Kidney capillary endothelial cell (primary cell): ENCODE measurements around the gene LST1.
A peak's percentile ranks its signal among the peaks of the same experiment; 100 is the strongest.

Source experiments
- DNase-seq: peaks from one replicate; pipeline ENCODE4 v3.0.0-alpha.2; 2018; ENCODE audit warnings: low spot score

LST1 gene

DNA sequence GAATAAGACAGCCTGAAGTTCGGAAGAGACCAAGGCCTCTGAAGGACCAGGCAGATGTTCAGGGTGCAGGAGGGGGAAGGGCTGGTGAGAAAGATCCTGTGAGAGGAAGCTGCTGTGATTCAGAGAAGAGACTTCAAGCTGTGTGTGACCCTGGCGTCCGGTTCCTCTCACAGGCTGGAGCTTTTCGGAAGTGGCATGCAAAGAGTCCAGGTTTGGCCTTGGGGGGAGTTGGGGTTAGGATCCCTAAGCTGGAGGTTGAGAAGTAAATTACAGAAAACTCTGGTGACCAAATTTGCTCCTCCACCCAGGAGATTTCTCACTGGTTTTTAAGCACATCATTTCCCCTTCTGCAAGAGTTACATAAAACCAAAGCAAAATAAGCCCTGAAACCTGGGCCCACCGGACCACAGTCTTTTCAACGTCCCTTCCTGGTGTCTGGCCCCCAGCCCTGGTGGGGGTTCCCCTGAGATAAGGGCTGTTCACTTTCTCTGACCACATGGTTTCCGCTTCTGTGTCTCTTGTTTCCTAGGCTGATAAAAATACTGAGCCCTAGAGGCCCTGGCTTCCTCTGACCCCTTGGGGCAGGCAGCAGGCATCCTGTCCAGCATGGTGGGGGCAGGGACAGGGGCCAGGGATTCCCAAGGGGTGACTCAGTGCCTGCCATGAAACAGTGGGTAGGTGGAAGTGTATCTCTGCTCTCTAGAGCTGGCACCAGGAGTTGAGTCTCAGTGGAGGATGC, 25.9 kb upstream of the LST1 start:
- DNase-seq, result peak; percentile 98

DNA sequence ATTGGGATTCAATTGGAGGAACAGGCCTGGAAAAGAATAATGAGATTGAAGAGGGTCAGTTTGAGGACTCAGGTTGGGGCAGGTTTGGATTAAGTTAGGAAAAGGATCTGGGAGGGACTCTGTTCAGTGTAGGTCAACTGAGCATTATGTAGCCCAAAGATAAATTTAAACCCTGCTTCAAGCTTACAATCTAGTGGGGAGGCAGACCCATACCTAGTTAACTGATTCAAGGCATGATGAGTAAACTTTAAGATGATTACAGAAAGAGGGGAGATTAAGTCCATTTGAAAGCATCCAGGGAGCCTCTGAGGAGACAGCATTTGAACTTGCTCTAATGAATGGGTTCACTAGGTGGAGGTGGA, 25.4 kb upstream of the LST1 start:
- no peak for DNase-seq

DNA sequence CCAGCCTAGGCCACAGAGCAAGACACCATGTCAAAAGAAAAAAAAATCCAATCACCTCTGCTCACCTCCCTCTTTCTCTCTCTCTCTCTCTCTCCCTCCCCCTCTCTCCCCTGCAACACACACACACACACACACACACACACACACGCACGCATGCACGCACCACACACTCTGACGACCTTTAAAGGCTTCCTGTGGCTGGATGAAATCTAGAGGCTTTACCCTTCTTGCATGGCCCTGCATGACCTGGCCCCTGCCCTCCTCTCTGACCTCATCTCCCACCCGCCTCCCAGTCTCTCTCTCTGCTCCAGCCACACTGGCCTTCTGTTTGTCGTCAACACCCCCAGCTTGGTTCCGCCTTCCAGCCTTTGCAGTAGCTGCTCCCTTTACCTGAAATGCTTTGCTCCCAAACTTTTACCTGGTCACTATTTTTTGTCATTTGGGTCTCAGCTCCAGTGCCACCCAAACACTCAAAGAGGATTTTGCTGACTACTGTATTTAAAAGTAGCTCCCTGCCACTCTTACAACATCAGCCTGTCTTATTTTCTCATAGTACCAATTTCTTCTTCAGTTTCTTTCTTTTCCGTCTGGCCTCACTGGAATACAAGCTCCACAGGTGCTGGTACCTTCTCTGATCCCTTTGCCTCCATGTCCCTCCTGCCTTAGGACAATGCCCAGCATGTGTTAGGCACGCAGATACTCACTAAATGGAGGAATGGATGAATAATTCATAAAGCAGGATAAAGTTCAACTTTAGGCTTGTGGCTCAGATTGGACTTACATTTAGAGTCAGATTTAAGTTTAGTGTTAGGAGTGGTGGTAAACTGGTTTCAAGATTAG, 18.3 kb upstream of the LST1 start:
- DNase-seq, result no peak

DNA sequence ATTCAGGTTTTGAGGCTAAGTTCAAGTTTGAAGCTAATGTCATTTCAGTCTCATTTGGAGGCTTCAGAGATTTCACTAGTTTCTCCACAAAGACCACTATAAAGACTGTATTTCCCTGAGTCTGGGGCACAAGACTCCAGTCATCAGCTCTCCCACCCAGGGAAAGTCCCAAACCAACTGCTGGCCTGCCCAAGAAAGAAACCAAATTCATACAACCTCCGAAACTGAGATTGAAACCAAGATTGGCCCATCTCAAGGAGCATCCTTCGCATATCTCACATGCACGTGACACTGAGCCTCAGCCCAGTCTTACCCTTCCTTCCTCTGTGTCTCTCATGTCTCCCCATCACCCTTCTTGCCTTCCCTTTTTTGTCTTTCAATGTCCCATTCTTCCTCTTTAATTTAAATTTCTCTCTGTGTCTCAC, 17.5 kb upstream of the LST1 start:
- no peak for DNase-seq

DNA sequence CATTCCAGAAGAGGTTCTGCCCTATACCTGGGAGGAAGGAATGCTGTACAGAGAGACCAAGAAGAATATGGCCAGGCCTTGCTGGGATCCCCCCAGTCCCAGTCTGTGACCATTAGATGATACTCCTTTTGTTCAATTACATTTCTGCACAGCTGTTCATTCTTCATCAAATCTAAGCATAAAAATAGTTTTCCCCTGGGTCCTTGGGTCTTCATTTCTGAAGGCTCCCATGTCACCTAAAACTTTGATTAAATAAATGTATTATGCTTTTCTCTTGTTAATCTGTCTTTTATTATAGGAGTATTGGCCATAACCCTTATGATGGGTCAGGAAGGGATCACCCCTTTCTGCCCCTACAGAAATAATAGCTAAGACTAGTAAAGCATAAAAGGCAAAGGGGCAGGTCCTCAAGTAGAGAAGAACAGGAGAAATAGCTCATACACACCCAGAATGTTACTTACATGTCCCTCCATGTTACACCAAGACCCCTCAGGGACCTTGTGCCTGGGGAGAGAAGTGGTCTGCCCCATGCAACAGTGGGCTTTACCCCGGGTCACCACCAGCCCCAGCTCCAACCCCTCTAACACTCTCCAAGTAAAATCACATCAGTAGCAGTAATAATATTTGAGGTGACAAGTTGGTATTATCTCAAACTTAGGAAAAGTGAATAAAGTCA, 16.1 kb upstream of the LST1 start:
- DNase-seq, result no peak

DNA sequence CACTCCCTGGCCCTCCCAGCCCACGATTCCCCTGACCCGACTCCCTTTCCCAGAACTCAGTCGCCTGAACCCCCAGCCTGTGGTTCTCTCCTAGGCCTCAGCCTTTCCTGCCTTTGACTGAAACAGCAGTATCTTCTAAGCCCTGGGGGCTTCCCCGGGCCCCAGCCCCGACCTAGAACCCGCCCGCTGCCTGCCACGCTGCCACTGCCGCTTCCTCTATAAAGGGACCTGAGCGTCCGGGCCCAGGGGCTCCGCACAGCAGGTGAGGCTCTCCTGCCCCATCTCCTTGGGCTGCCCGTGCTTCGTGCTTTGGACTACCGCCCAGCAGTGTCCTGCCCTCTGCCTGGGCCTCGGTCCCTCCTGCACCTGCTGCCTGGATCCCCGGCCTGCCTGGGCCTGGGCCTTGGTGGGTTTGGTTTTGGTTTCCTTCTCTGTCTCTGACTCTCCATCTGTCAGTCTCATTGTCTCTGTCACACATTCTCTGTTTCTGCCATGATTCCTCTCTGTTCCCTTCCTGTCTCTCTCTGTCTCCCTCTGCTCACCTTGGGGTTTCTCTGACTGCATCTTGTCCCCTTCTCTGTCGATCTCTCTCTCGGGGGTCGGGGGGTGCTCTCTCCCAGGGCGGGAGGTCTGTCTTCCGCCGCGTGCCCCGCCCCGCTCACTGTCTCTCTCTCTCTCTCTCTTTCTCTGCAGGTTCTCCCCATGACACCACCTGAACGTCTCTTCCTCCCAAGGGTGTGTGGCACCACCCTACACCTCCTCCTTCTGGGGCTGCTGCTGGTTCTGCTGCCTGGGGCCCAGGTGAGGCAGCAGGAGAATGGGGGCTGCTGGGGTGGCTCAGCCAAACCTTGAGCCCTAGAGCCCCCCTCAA, 13.8 kb upstream of the LST1 start, which contains the start of gene LTA:
LTA (plus strand) TSS at position 249 of the 871 bp plus-strand sequence; CDS start at position 703, 454 bp downstream.
- no peak for DNase-seq

- DNase-seq, result no peak
These were observed 12.6 kb upstream of the LST1 start for GRCh38 chr6:31573239-31574105.

DNA sequence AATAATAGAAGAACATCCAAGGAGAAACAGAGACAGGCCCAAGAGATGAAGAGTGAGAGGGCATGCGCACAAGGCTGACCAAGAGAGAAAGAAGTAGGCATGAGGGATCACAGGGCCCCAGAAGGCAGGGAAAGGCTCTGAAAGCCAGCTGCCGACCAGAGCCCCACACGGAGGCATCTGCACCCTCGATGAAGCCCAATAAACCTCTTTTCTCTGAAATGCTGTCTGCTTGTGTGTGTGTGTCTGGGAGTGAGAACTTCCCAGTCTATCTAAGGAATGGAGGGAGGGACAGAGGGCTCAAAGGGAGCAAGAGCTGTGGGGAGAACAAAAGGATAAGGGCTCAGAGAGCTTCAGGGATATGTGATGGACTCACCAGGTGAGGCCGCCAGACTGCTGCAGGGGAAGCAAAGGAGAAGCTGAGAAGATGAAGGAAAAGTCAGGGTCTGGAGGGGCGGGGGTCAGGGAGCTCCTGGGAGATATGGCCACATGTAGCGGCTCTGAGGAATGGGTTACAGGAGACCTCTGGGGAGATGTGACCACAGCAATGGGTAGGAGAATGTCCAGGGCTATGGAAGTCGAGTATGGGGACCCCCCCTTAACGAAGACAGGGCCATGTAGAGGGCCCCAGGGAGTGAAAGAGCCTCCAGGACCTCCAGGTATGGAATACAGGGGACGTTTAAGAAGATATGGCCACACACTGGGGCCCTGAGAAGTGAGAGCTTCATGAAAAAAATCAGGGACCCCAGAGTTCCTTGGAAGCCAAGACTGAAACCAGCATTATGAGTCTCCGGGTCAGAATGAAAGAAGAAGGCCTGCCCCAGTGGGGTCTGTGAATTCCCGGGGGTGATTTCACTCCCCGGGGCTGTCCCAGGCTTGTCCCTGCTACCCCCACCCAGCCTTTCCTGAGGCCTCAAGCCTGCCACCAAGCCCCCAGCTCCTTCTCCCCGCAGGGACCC, 11.7 kb upstream of the LST1 start:
- no peak for DNase-seq

DNA sequence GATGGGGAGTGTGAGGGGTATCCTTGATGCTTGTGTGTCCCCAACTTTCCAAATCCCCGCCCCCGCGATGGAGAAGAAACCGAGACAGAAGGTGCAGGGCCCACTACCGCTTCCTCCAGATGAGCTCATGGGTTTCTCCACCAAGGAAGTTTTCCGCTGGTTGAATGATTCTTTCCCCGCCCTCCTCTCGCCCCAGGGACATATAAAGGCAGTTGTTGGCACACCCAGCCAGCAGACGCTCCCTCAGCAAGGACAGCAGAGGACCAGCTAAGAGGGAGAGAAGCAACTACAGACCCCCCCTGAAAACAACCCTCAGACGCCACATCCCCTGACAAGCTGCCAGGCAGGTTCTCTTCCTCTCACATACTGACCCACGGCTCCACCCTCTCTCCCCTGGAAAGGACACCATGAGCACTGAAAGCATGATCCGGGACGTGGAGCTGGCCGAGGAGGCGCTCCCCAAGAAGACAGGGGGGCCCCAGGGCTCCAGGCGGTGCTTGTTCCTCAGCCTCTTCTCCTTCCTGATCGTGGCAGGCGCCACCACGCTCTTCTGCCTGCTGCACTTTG, 10.7 kb upstream of the LST1 start, which contains the start of gene TNF:
TNF (plus strand) TSS at position 231 of the 567 bp plus-strand sequence; CDS start at position 408, 177 bp downstream.
- DNase-seq, result no peak

DNA sequence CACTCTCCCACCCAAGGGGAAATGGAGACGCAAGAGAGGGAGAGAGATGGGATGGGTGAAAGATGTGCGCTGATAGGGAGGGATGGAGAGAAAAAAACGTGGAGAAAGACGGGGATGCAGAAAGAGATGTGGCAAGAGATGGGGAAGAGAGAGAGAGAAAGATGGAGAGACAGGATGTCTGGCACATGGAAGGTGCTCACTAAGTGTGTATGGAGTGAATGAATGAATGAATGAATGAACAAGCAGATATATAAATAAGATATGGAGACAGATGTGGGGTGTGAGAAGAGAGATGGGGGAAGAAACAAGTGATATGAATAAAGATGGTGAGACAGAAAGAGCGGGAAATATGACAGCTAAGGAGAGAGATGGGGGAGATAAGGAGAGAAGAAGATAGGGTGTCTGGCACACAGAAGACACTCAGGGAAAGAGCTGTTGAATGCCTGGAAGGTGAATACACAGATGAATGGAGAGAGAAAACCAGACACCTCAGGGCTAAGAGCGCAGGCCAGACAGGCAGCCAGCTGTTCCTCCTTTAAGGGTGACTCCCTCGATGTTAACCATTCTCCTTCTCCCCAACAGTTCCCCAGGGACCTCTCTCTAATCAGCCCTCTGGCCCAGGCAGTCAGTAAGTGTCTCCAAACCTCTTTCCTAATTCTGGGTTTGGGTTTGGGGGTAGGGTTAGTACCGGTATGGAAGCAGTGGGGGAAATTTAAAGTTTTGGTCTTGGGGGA, 10.0 kb upstream of the LST1 start:
- no peak for DNase-seq

DNA sequence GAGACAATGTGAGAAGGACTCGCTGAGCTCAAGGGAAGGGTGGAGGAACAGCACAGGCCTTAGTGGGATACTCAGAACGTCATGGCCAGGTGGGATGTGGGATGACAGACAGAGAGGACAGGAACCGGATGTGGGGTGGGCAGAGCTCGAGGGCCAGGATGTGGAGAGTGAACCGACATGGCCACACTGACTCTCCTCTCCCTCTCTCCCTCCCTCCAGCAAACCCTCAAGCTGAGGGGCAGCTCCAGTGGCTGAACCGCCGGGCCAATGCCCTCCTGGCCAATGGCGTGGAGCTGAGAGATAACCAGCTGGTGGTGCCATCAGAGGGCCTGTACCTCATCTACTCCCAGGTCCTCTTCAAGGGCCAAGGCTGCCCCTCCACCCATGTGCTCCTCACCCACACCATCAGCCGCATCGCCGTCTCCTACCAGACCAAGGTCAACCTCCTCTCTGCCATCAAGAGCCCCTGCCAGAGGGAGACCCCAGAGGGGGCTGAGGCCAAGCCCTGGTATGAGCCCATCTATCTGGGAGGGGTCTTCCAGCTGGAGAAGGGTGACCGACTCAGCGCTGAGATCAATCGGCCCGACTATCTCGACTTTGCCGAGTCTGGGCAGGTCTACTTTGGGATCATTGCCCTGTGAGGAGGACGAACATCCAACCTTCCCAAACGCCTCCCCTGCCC, 9.0 kb upstream of the LST1 start:
- no peak for DNase-seq

- DNase-seq, result no peak
These were observed 8.5 kb upstream of the LST1 start for GRCh38 chr6:31577579-31577966.

GRCh38 chr6:31578184-31579118, 7.6 kb upstream of the LST1 start:
- no peak for DNase-seq

DNA sequence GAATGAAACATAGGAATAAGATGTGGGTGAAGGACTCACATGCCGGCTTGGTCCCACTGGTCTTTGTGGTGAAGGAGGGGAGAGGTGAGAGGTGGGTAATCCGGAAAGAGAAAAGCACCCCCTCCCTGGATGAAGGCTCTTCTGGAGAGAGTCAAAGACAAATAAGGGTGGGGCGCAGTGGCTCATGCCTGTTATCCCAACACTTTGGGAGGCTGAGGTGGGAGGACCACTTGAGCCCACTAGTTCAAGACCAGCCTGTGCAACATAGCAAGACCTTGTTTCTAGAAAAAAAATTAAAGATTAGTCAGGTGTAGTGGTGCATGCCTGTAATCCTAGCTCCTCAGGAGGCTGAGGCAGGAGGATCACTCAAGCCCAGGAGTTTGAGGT, 7.0 kb upstream of the LST1 start:
- no peak for DNase-seq

GRCh38 chr6:31579546-31580437, 6.3 kb upstream of the LST1 start:
- no peak for DNase-seq

DNA sequence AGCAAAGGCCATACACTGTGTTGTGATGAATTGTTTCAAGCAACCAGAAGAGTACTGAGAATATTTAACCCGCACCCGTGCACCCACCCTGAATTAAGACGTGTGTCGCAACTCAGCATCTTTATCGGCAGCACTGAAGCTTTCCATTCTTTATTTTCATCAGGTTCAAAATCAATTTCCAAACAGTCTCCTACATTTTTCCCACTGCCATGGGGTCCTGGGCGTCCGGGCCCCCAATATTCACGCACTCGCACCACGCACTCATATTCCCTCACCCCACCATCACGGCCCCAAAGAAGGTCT, 5.7 kb upstream of the LST1 start:
- DNase-seq, result no peak
